ENCODE measurements around the gene PDE4D. TPM values are rescaled to one million over a fixed set of nuclear protein-coding genes. Genes with fewer than 3 reads are reported as not detected.

PDE4D gene
- total and polyA plus RNA-seq, 2 donors (not counting 3 experiments of a cell fraction or from before 2014, with no cell fraction given), result 34.5 to 51.2 TPM

DNA sequence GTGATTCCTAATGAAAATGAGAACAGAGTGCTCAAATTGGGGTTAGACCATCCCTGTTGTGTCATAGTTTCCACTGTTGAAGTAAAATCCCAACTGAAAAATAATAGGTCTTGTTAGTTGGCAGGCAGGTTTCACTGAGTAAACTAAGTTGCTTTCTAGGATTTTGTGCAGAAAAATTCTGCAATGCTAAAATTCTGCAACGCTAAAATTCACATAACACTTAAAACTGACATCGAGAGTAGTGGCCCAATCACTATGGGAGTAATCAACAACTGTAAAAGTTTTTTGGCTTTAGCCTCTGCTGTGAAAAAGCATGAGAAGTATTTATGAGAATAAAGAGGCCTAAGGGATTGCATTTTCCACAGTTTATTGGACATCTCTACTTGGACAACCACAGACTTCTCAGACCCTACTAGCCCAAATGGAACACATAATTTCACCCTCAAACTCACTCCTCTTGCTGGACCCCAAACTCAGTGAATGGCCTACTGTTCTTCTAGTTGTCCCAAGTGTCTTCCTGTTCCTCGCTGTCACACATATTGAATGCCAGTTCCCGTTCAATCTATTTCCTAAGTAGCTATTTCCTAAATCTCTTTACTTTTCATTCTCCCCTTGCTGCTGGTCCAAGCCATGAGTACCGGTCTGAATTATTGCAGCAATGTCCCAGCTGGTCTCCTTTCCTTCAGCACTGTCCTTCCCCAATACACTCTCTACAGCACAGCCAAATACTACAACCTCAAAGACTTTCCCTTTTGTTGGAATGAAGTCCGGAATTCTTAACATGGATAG lies 355.4 kb downstream of the PDE4D start:
- no peak for FAIRE-seq
- Histone ChIP-seq H3K9ac (replicated peaks; ENCODE audit: extremely low read depth, insufficient read depth, low read length) (no peak overlapping the region), H3K9me3 (replicated peaks; ENCODE audit: control insufficient read depth, insufficient read depth, low read length) (no peaks in the 10 kb centered on the region), H2AFZ (ENCODE audit: low read depth, low read length) (no peak overlapping the region), H3K9me1 (replicated peaks; ENCODE audit: control insufficient read depth, extremely low read depth, insufficient read depth, low read length) (no peaks in the 10 kb centered on the region), H3K4me1 (ENCODE audit: control insufficient read depth, extremely low read depth, insufficient read depth, low read length) (no peaks in the 10 kb centered on the region), H3K27ac (ENCODE audit: insufficient read depth, low read depth, low read length) (no peak overlapping the region), H3K79me2 (ENCODE audit: control insufficient read depth, insufficient read depth, low read length) (no peaks in the 10 kb centered on the region), H3K4me2 (ENCODE audit: insufficient read depth, low read length) (no peak overlapping the region), H3K27me3 (ENCODE audit: control insufficient read depth in 2 of 2, insufficient read depth in 2 of 2, low read length in 2 of 2) (no peaks in the 10 kb centered on the region), H4K20me1 (replicated peaks; ENCODE audit: control insufficient read depth, extremely low read depth, insufficient read depth, low read length) (no peaks in the 10 kb centered on the region), H3K36me3 (ENCODE audit: control insufficient read depth in 2 of 2, extremely low read depth in 1 of 2, insufficient read depth in 2 of 2, low read length in 2 of 2) (no peaks in the 10 kb centered on the region), H3K4me3 (replicated peaks in 1 of 3; ENCODE audit: insufficient read depth in 1 of 3, low read depth in 1 of 3, low read length in 3 of 3) (no peak overlapping the region)
- ChIA-PET CTCF (interaction anchor here (0.9 to 2.2 kb wide), 2 partner anchors 11 to 32 kb away, joined by 5 to 9 read pairs; no protein-coding TSS in a partner anchor), POLR2A (no interaction called here)
- no peak for DNase-seq (ENCODE audit: low read depth, low spot score)
- TF ChIP-seq JUN (IDR thresholded peaks at IDR 0.05; ENCODE audit: borderline replicate concordance, insufficient read depth, insufficient read length, low read depth) (no peak), POLR2A (IDR thresholded peaks at IDR 0.05; ENCODE audit: low read depth, low read length) (no peak)
- TF ChIP-seq, protein P1, sequence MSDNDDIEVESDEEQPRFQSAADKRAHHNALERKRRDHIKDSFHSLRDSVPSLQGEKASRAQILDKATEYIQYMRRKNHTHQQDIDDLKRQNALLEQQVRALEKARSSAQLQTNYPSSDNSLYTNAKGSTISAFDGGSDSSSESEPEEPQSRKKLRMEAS (IDR thresholded peaks at IDR 0.05; ENCODE audit: insufficient read depth, insufficient read length), result no peak
- intact Hi-C loops (cut with micrococcal nuclease) (no loop called here), dilution Hi-C loops (cut with MboI; ENCODE audit: extremely low pct_ligation_motif_present, low sequenced_read_pairs) (no loop called here)
- no TSS peak for BruUV-seq (replicated peaks)

DNA sequence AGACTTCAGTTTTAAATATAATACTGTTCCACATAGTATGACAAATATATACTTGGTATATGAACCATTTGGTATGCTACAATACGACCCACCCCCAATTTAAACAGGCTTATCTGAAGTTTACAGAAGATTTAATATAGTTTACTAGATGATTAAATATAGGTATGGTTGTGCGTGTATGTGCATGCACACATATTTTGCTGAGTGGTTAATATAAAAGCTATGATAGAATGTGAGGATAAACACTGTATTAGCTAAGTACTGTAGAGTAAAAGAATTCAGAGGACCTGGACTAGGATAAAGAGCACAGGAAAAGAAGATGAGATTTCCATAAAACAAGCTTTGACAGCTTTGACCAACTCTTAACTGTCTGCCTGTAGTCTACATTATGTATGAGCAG lies 356.7 kb downstream of the PDE4D start:
- no peak overlapping the region for H3K4me3 ChIP-seq (replicated peaks in 1 of 3; ENCODE audit: insufficient read depth in 1 of 3, low read depth in 1 of 3, low read length in 3 of 3)
- no peaks in the 10 kb centered on the region for H3K79me2 ChIP-seq (ENCODE audit: control insufficient read depth, insufficient read depth, low read length)
- dilution Hi-C loops (cut with MboI; ENCODE audit: extremely low pct_ligation_motif_present, low sequenced_read_pairs) (no loop called here), intact Hi-C loops (cut with micrococcal nuclease) (no loop called here)
- H3K36me3 ChIP-seq (ENCODE audit: control insufficient read depth in 2 of 2, extremely low read depth in 1 of 2, insufficient read depth in 2 of 2, low read length in 2 of 2), result no peaks in the 10 kb centered on the region
- FAIRE-seq (no peak), DNase-seq (ENCODE audit: low read depth, low spot score) (no peak)
- H3K9ac ChIP-seq (replicated peaks; ENCODE audit: extremely low read depth, insufficient read depth, low read length), result no peak overlapping the region
- POLR2A ChIA-PET, result no interaction called here
- no peaks in the 10 kb centered on the region for H3K9me1 ChIP-seq (replicated peaks; ENCODE audit: control insufficient read depth, extremely low read depth, insufficient read depth, low read length)
- CTCF ChIA-PET, result interaction anchor here (0.5 to 1.5 kb wide), 2 partner anchors 123 to 184 kb away, joined by 3 to 4 read pairs; no protein-coding TSS in a partner anchor
- no peak overlapping the region for H3K27ac ChIP-seq (ENCODE audit: insufficient read depth, low read depth, low read length)
- H3K4me1 ChIP-seq (ENCODE audit: control insufficient read depth, extremely low read depth, insufficient read depth, low read length), result no peaks in the 10 kb centered on the region
- H2AFZ ChIP-seq (ENCODE audit: low read depth, low read length), result no peak overlapping the region
- no peak overlapping the region for H3K4me2 ChIP-seq (ENCODE audit: insufficient read depth, low read length)
- TF ChIP-seq JUN (IDR thresholded peaks at IDR 0.05; ENCODE audit: borderline replicate concordance, insufficient read depth, insufficient read length, low read depth) (no peak), MYC (IDR thresholded peaks at IDR 0.05; ENCODE audit: low read depth, low read length) (no peak), POLR2AphosphoS5 (IDR thresholded peaks at IDR 0.05; ENCODE audit: insufficient read depth, low read depth, low read length) (no peak), GATA2 (IDR thresholded peaks at IDR 0.05; ENCODE audit: insufficient read depth, insufficient read length, low read depth, low read length) (no peak), FOS (IDR thresholded peaks at IDR 0.05; ENCODE audit: borderline replicate concordance, insufficient read depth, low read length) (no peak), POLR2A (IDR thresholded peaks at IDR 0.05; ENCODE audit: low read depth, low read length) (no peak), EZH2 (IDR thresholded peaks at IDR 0.05; ENCODE audit: borderline replicate concordance, low read depth, low read length, severe bottlenecking) (no peak)
- TF ChIP-seq, protein P1 (IDR thresholded peaks at IDR 0.05; ENCODE audit: insufficient read depth, insufficient read length), result no peak
- TF ChIP-seq, protein P2, sequence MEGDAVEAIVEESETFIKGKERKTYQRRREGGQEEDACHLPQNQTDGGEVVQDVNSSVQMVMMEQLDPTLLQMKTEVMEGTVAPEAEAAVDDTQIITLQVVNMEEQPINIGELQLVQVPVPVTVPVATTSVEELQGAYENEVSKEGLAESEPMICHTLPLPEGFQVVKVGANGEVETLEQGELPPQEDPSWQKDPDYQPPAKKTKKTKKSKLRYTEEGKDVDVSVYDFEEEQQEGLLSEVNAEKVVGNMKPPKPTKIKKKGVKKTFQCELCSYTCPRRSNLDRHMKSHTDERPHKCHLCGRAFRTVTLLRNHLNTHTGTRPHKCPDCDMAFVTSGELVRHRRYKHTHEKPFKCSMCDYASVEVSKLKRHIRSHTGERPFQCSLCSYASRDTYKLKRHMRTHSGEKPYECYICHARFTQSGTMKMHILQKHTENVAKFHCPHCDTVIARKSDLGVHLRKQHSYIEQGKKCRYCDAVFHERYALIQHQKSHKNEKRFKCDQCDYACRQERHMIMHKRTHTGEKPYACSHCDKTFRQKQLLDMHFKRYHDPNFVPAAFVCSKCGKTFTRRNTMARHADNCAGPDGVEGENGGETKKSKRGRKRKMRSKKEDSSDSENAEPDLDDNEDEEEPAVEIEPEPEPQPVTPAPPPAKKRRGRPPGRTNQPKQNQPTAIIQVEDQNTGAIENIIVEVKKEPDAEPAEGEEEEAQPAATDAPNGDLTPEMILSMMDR (IDR thresholded peaks at IDR 0.05; ENCODE audit: extremely low read depth in 1 of 2, insufficient read depth in 1 of 2, low read depth in 1 of 2, low read length in 2 of 2), result no peak
- H4K20me1 ChIP-seq (replicated peaks; ENCODE audit: control insufficient read depth, extremely low read depth, insufficient read depth, low read length), result no peaks in the 10 kb centered on the region
- no peaks in the 10 kb centered on the region for H3K9me3 ChIP-seq (replicated peaks; ENCODE audit: control insufficient read depth, insufficient read depth, low read length)
- H3K27me3 ChIP-seq (ENCODE audit: control insufficient read depth in 2 of 2, insufficient read depth in 2 of 2, low read length in 2 of 2), result no peaks in the 10 kb centered on the region
- no TSS peak for BruUV-seq (replicated peaks)

All from endothelial cell of umbilical vein (primary cell).